Endothelial cell of umbilical vein (primary cell): Measurements from ENCODE around the gene CWC27.

Experiments
- EZH2 ChIP-seq: IDR thresholded peaks from 2 replicates; pipeline ENCODE4 v1.6.1; 2012; ENCODE audit warnings: borderline replicate concordance, low read depth, mild to moderate bottlenecking, moderate library complexity, low read length, inconsistent platforms; ENCODE audit not compliant: severe bottlenecking
- GATA2 ChIP-seq: IDR thresholded peaks from 2 replicates; pipeline ENCODE4 v1.7.0; 2011; ENCODE audit warnings: low read depth, mild to moderate bottlenecking, moderate library complexity, mixed read lengths, low read length; ENCODE audit not compliant: insufficient read length, insufficient read depth
- JUN ChIP-seq: IDR thresholded peaks from 2 replicates; pipeline ENCODE4 v1.6.1; 2011; ENCODE audit warnings: borderline replicate concordance, low read depth; ENCODE audit not compliant: insufficient read length, insufficient read depth
- POLR2A ChIP-seq: IDR thresholded peaks from 2 replicates; pipeline ENCODE4 v1.6.1; 2012; ENCODE audit warnings: low read depth, mild to moderate bottlenecking, control low read depth, low read length
- POLR2AphosphoS5 ChIP-seq: IDR thresholded peaks from 2 replicates; pipeline ENCODE4 v1.6.1; 2012; ENCODE audit warnings: low read depth, mild to moderate bottlenecking, control low read depth, low read length, moderate library complexity; ENCODE audit not compliant: insufficient read depth
- TF ChIP-seq, protein P1 (sequence below), 2 donors: IDR thresholded peaks; 1 replicate in 1 of 2; 2 replicates in 1 of 2; pipeline ENCODE4 v1.5.1; 2011; ENCODE audit warnings: low read length in 2 of 2, mild to moderate bottlenecking in 2 of 2, moderate library complexity in 2 of 2, control low read depth in 1 of 2, inconsistent platforms in 1 of 2, low read depth in 1 of 2; ENCODE audit not compliant: insufficient read depth in 1 of 2; ENCODE audit errors: extremely low read depth in 1 of 2
- TF ChIP-seq, protein P2 (sequence below): IDR thresholded peaks from 2 replicates; pipeline ENCODE4 v1.6.1; 2011; ENCODE audit not compliant: insufficient read depth, insufficient read length

DNA sequence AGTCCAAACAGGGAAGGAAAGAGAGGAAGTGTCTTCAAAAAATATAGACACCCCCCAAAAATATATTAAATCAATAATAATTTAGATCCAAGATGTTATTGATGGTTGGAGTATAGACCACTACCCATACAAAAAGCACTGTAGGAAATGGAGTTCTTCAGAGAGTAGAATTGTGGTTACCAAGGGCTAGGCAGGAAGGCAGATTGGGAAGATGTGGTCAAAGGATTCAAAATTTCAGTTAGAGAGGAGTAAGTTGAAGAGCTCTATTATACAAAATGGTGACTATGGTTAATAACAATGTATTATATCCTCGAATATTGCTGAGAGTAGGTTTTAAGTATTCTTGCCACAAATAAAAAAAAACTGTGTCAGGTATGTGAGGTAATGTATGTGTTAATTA is 149.4 kb downstream of the CWC27 start:
- TF ChIP-seq, protein P1, sequence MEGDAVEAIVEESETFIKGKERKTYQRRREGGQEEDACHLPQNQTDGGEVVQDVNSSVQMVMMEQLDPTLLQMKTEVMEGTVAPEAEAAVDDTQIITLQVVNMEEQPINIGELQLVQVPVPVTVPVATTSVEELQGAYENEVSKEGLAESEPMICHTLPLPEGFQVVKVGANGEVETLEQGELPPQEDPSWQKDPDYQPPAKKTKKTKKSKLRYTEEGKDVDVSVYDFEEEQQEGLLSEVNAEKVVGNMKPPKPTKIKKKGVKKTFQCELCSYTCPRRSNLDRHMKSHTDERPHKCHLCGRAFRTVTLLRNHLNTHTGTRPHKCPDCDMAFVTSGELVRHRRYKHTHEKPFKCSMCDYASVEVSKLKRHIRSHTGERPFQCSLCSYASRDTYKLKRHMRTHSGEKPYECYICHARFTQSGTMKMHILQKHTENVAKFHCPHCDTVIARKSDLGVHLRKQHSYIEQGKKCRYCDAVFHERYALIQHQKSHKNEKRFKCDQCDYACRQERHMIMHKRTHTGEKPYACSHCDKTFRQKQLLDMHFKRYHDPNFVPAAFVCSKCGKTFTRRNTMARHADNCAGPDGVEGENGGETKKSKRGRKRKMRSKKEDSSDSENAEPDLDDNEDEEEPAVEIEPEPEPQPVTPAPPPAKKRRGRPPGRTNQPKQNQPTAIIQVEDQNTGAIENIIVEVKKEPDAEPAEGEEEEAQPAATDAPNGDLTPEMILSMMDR (IDR thresholded peaks at IDR 0.05; ENCODE audit: extremely low read depth in 1 of 2, insufficient read depth in 1 of 2, low read depth in 1 of 2, low read length in 2 of 2), result no peak
- TF ChIP-seq JUN (no peak), POLR2AphosphoS5 (no peak), EZH2 (no peak), POLR2A (no peak), GATA2 (no peak)
- TF ChIP-seq, protein P2, sequence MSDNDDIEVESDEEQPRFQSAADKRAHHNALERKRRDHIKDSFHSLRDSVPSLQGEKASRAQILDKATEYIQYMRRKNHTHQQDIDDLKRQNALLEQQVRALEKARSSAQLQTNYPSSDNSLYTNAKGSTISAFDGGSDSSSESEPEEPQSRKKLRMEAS, result no peak
